ENCODE measurements around the gene MEGF6.

MEGF6 gene

GRCh38 chr1:3479511-3480368 is 131.6 kb downstream of the MEGF6 start:
- no peak for DNase-seq (ENCODE audit: low read depth, low spot score)
- H3K27ac ChIP-seq = no peak overlapping the region

- no peak for DNase-seq (ENCODE audit: low read depth, low spot score)
- H3K27ac ChIP-seq = no peak overlapping the region
These were observed 133.1 kb downstream of the MEGF6 start for GRCh38 chr1:3478187-3478586.

- no peak for DNase-seq (ENCODE audit: low read depth, low spot score)
These were observed 133.9 kb downstream of the MEGF6 start for GRCh38 chr1:3477241-3477995.

GRCh38 chr1:3476666-3477065 is 134.6 kb downstream of the MEGF6 start:
- no peak for DNase-seq (ENCODE audit: low read depth, low spot score)

More at GRCh38 chr1:3477241-3477995, 133.9 kb downstream of the MEGF6 start:
- H3K27ac ChIP-seq = no peak overlapping the region

GRCh38 chr1:3475839-3476573 is 135.3 kb downstream of the MEGF6 start:
- DNase-seq (ENCODE audit: low read depth, low spot score) = no peak
- no peak overlapping the region for H3K27ac ChIP-seq

More at GRCh38 chr1:3476666-3477065, 134.6 kb downstream of the MEGF6 start:
- no peak overlapping the region for H3K27ac ChIP-seq

- no peak for DNase-seq (ENCODE audit: low read depth, low spot score)
- no peak overlapping the region for H3K27ac ChIP-seq
These were observed 136.9 kb downstream of the MEGF6 start for GRCh38 chr1:3474421-3474820.

- no peak for DNase-seq (ENCODE audit: low read depth, low spot score)
- no peak overlapping the region for H3K27ac ChIP-seq
These were observed 137.3 kb downstream of the MEGF6 start for GRCh38 chr1:3474016-3474415.

GRCh38 chr1:3473381-3473844 is 137.9 kb downstream of the MEGF6 start:
- H3K27ac ChIP-seq = peak overlapping the region; percentile 40
- peak; percentile 60 for DNase-seq (ENCODE audit: low read depth, low spot score)

- no peak for DNase-seq (ENCODE audit: low read depth, low spot score)
These were observed 138.4 kb downstream of the MEGF6 start for GRCh38 chr1:3472906-3473305.

GRCh38 chr1:3472088-3472850 is 139.0 kb downstream of the MEGF6 start:
- H3K27ac ChIP-seq = peak overlapping the region; percentile 30
- no peak for DNase-seq (ENCODE audit: low read depth, low spot score)

More at GRCh38 chr1:3472906-3473305, 138.4 kb downstream of the MEGF6 start:
- peak overlapping the region; percentile 40 for H3K27ac ChIP-seq

- DNase-seq (ENCODE audit: low read depth, low spot score) = no peak
- H3K27ac ChIP-seq = peak overlapping the region; percentile 30
These were observed 139.8 kb downstream of the MEGF6 start for GRCh38 chr1:3471356-3472087.

- DNase-seq (ENCODE audit: low read depth, low spot score) = no peak
- peak overlapping the region; percentile 30 for H3K27ac ChIP-seq
These were observed 140.5 kb downstream of the MEGF6 start for GRCh38 chr1:3470650-3471355.

- no peak for DNase-seq (ENCODE audit: low read depth, low spot score)
- no peak overlapping the region for H3K27ac ChIP-seq
These were observed 141.3 kb downstream of the MEGF6 start for GRCh38 chr1:3469849-3470649.

- H3K27ac ChIP-seq = no peak overlapping the region
- DNase-seq (ENCODE audit: low read depth, low spot score) = no peak
These were observed 142.0 kb downstream of the MEGF6 start for GRCh38 chr1:3469104-3469848.

GRCh38 chr1:3468236-3469103 is 142.8 kb downstream of the MEGF6 start:
- no peak overlapping the region for H3K27ac ChIP-seq
- no peak for DNase-seq (ENCODE audit: low read depth, low spot score)
